Ishikawa (cell line): ENCODE data around the gene CPNE2.

Experiments used
- CREB1 ChIP-seq: IDR thresholded peaks from 2 replicates; pipeline ENCODE4 v1.6.1; 2012; ENCODE audit warnings: low read depth
- EGR1 ChIP-seq: IDR thresholded peaks from 2 replicates; pipeline ENCODE4 v1.6.1; 2012

- TF ChIP-seq CREB1: no peak
- TF ChIP-seq EGR1: no peak
These were observed 39.1 kb downstream of the CPNE2 start for GRCh38 chr16:57131351-57131970.
